ENCODE measurements around the gene NEDD9.

The NEDD9 gene

GRCh38 chr6:11179088-11179418, 53.4 kb downstream of the NEDD9 start:
- Histone ChIP-seq H3K27ac (no peak overlapping the region), H3K4me3 (no peak overlapping the region)
- DNase-seq (ENCODE audit: low spot score), result no peak
- TF ChIP-seq CTCF (IDR thresholded peaks at IDR 0.05), result no peak

- H3K4me3 ChIP-seq, result no peak overlapping the region
- no peak overlapping the region for H3K27ac ChIP-seq
- no peak for TF ChIP-seq CTCF (IDR thresholded peaks at IDR 0.05)
- DNase-seq (ENCODE audit: low spot score), result no peak
Measured at GRCh38 chr6:11177271-11177670, 55.2 kb downstream of the NEDD9 start.

GRCh38 chr6:11174242-11174611, 58.2 kb downstream of the NEDD9 start:
- no peak for DNase-seq (ENCODE audit: low spot score)
- no peak overlapping the region for H3K27ac ChIP-seq
- TF ChIP-seq CTCF (IDR thresholded peaks at IDR 0.05), result no peak
- H3K4me3 ChIP-seq, result no peak overlapping the region

GRCh38 chr6:11172501-11173327, 59.8 kb downstream of the NEDD9 start:
- Histone ChIP-seq H3K4me3 (no peak overlapping the region), H3K27ac (no peak overlapping the region)
- peak; percentile 85 for TF ChIP-seq CTCF (IDR thresholded peaks at IDR 0.05)
- no peak for DNase-seq (ENCODE audit: low spot score)

- Histone ChIP-seq H3K27ac (no peak overlapping the region), H3K4me3 (no peak overlapping the region)
- no peak for DNase-seq (ENCODE audit: low spot score)
- TF ChIP-seq CTCF (IDR thresholded peaks at IDR 0.05), result no peak
Measured at GRCh38 chr6:11171952-11172351, 60.5 kb downstream of the NEDD9 start.

- TF ChIP-seq CTCF (IDR thresholded peaks at IDR 0.05), result no peak
- no peak for DNase-seq (ENCODE audit: low spot score)
- no peak overlapping the region for H3K27ac ChIP-seq
Measured at GRCh38 chr6:11168091-11168635, 64.3 kb downstream of the NEDD9 start.

GRCh38 chr6:11166948-11167347, 65.5 kb downstream of the NEDD9 start:
- no peak for DNase-seq (ENCODE audit: low spot score)
- H3K27ac ChIP-seq, result no peak overlapping the region
- TF ChIP-seq CTCF (IDR thresholded peaks at IDR 0.05), result no peak
- H3K4me3 ChIP-seq, result no peak overlapping the region

More at GRCh38 chr6:11168091-11168635, 64.3 kb downstream of the NEDD9 start:
- H3K4me3 ChIP-seq, result no peak overlapping the region
